Body of pancreas (tissue), 4 donors: ENCODE results near the gene GNAI1.

Experiments used
- POLR2A ChIP-seq, 3 donors: fragments of 450-650 bp; IDR thresholded peaks; one replicate each; pipeline ENCODE4 v1.6.1; 2016; ENCODE audit warnings: antibody characterized with exemption in 3 of 3, mild to moderate bottlenecking in 2 of 3
- TF ChIP-seq, protein P1 (sequence below), 7 experiments: fragments of 450-650 bp in 4 of 7; fragments of 200-600 bp in 3 of 7; sonication (generic) in 3 of 7; IDR thresholded peaks; one replicate each; pipeline ENCODE4 v1.5.1; 2016 to 2019; ENCODE audit warnings: antibody characterized with exemption in 7 of 7

DNA sequence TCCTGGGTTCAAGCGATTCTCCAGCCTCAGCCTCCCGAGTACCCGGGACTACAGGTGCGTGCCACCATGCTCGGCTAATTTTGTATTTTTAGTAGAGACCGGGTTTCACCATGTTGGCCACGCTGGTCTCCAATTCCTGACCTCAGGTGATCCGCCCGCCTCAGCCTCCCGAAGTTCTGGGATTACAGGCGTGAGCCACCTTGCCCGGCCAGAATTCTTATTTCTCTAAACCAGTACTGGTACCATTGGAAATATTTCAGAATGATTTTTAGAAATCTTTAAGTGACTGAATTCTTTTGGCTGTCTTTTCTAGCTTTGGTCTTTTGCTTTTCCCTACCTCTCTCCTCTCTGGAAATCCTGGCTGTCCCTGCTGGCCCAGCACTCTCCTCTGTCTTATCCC lies 2.8 kb downstream of the GNAI1 start:
- TF ChIP-seq, protein P1, sequence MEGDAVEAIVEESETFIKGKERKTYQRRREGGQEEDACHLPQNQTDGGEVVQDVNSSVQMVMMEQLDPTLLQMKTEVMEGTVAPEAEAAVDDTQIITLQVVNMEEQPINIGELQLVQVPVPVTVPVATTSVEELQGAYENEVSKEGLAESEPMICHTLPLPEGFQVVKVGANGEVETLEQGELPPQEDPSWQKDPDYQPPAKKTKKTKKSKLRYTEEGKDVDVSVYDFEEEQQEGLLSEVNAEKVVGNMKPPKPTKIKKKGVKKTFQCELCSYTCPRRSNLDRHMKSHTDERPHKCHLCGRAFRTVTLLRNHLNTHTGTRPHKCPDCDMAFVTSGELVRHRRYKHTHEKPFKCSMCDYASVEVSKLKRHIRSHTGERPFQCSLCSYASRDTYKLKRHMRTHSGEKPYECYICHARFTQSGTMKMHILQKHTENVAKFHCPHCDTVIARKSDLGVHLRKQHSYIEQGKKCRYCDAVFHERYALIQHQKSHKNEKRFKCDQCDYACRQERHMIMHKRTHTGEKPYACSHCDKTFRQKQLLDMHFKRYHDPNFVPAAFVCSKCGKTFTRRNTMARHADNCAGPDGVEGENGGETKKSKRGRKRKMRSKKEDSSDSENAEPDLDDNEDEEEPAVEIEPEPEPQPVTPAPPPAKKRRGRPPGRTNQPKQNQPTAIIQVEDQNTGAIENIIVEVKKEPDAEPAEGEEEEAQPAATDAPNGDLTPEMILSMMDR (IDR thresholded peaks at IDR 0.05): no peak
- TF ChIP-seq POLR2A (IDR thresholded peaks at IDR 0.05): no peak
